Measurements from ENCODE around the gene ACLY.
"Not testable (repeated sequence)": the region's sequence is repeated elsewhere in the genome, so short reads cannot be mapped to it uniquely, and the experiment has no call there.

ACLY gene

GRCh38 chr17:41893384-41893783 lies 25.4 kb downstream of the ACLY start:
- in situ Hi-C loops (cut with HindIII; ENCODE audit: low pct_ligation_motif_present, low pct_unique_long_range_greater_than_20kb, low sequenced_read_pairs) = no loop called here
- DNase-seq = no peak

GRCh38 chr17:41892021-41892376 lies 26.8 kb downstream of the ACLY start:
- in situ Hi-C loops (cut with HindIII; ENCODE audit: low pct_ligation_motif_present, low pct_unique_long_range_greater_than_20kb, low sequenced_read_pairs) = no loop called here
- no peak for DNase-seq

GRCh38 chr17:41891135-41892020 lies 27.4 kb downstream of the ACLY start:
- peak; percentile 25 for DNase-seq
- in situ Hi-C loops (cut with HindIII; ENCODE audit: low pct_ligation_motif_present, low pct_unique_long_range_greater_than_20kb, low sequenced_read_pairs) = no loop called here

GRCh38 chr17:41888332-41888965 lies 30.3 kb downstream of the ACLY start:
- in situ Hi-C loops (cut with HindIII; ENCODE audit: low pct_ligation_motif_present, low pct_unique_long_range_greater_than_20kb, low sequenced_read_pairs) = no loop called here
- no peak for DNase-seq

GRCh38 chr17:41885733-41886132 lies 33.0 kb downstream of the ACLY start:
- DNase-seq = peak; percentile 33
- in situ Hi-C loops (cut with HindIII; ENCODE audit: low pct_ligation_motif_present, low pct_unique_long_range_greater_than_20kb, low sequenced_read_pairs) = no loop called here

GRCh38 chr17:41882756-41883155 lies 36.0 kb downstream of the ACLY start:
- in situ Hi-C loops (cut with HindIII; ENCODE audit: low pct_ligation_motif_present, low pct_unique_long_range_greater_than_20kb, low sequenced_read_pairs) = no loop called here
- DNase-seq = no peak

- in situ Hi-C loops (cut with HindIII; ENCODE audit: low pct_ligation_motif_present, low pct_unique_long_range_greater_than_20kb, low sequenced_read_pairs) = no loop called here
- no peak for DNase-seq
Measured at GRCh38 chr17:41880130-41880529, 38.6 kb downstream of the ACLY start.

GRCh38 chr17:41874293-41874670 lies 44.5 kb downstream of the ACLY start:
- DNase-seq; in situ Hi-C loops (cut with HindIII; ENCODE audit: low pct_ligation_motif_present, low pct_unique_long_range_greater_than_20kb, low sequenced_read_pairs): not testable (repeated sequence)

- DNase-seq = no peak
- in situ Hi-C loops (cut with HindIII; ENCODE audit: low pct_ligation_motif_present, low pct_unique_long_range_greater_than_20kb, low sequenced_read_pairs) = no loop called here
Measured at GRCh38 chr17:41873559-41874292, 45.0 kb downstream of the ACLY start.

GRCh38 chr17:41871789-41872188 lies 47.0 kb downstream of the ACLY start:
- in situ Hi-C loops (cut with HindIII; ENCODE audit: low pct_ligation_motif_present, low pct_unique_long_range_greater_than_20kb, low sequenced_read_pairs) = no loop called here
- DNase-seq = no peak

GRCh38 chr17:41870627-41871026 lies 48.1 kb downstream of the ACLY start:
- in situ Hi-C loops (cut with HindIII; ENCODE audit: low pct_ligation_motif_present, low pct_unique_long_range_greater_than_20kb, low sequenced_read_pairs) = no loop called here
- DNase-seq = no peak

- no peak for DNase-seq
- in situ Hi-C loops (cut with HindIII; ENCODE audit: low pct_ligation_motif_present, low pct_unique_long_range_greater_than_20kb, low sequenced_read_pairs) = no loop called here
Measured at GRCh38 chr17:41870097-41870496, 48.7 kb downstream of the ACLY start.

GRCh38 chr17:41869426-41869825 lies 49.3 kb downstream of the ACLY start:
- no peak for DNase-seq
- in situ Hi-C loops (cut with HindIII; ENCODE audit: low pct_ligation_motif_present, low pct_unique_long_range_greater_than_20kb, low sequenced_read_pairs) = no loop called here

GRCh38 chr17:41868568-41868967 lies 50.2 kb downstream of the ACLY start:
- in situ Hi-C loops (cut with HindIII; ENCODE audit: low pct_ligation_motif_present, low pct_unique_long_range_greater_than_20kb, low sequenced_read_pairs) = no loop called here

GRCh38 chr17:41865596-41865893 lies 53.2 kb downstream of the ACLY start:
- in situ Hi-C loops (cut with HindIII; ENCODE audit: low pct_ligation_motif_present, low pct_unique_long_range_greater_than_20kb, low sequenced_read_pairs) = no loop called here
- DNase-seq = no peak

More at GRCh38 chr17:41868568-41868967, 50.2 kb downstream of the ACLY start:
- DNase-seq = no peak

- DNase-seq = peak; percentile 93
- in situ Hi-C loops (cut with HindIII; ENCODE audit: low pct_ligation_motif_present, low pct_unique_long_range_greater_than_20kb, low sequenced_read_pairs) = no loop called here
Measured at GRCh38 chr17:41864836-41865595, 53.7 kb downstream of the ACLY start, which contains the start of gene KLHL11. KLHL11 (minus strand) TSS chr17:41865423; CDS start chr17:41865370, 53 bp downstream.

GRCh38 chr17:41864498-41864835 lies 54.3 kb downstream of the ACLY start:
- in situ Hi-C loops (cut with HindIII; ENCODE audit: low pct_ligation_motif_present, low pct_unique_long_range_greater_than_20kb, low sequenced_read_pairs) = no loop called here
- DNase-seq = no peak

- in situ Hi-C loops (cut with HindIII; ENCODE audit: low pct_ligation_motif_present, low pct_unique_long_range_greater_than_20kb, low sequenced_read_pairs) = no loop called here
- no peak for DNase-seq
Measured at GRCh38 chr17:41863074-41863848, 55.5 kb downstream of the ACLY start.

Data from ACHN (cell line).